Measurements from ENCODE around the gene HIGD2B. TPM values are rescaled to one million over a fixed set of nuclear protein-coding genes. Genes with fewer than 3 reads are reported as not detected.
"Not testable (repeated sequence)": the region's sequence is repeated elsewhere in the genome, so short reads cannot be mapped to it uniquely, and the experiment has no call there.

Gene HIGD2B

GRCh38 chr15:72636519-72637282, 49.3 kb downstream of the HIGD2B start:
- Histone ChIP-seq H3K9ac (ENCODE audit: low read depth, low read length) (peak overlapping the region; percentile 58), H3K4me3 (ENCODE audit: low read length) (peak overlapping the region; percentile 63), H3K4me2 (ENCODE audit: low read length) (peak overlapping the region; percentile 59)
- H3K27me3 ChIP-seq (ENCODE audit: control insufficient read depth, insufficient read depth, low read length); H3K9me3 ChIP-seq (replicated peaks; ENCODE audit: low read length); H3K4me1 ChIP-seq (ENCODE audit: control insufficient read depth, insufficient read depth, low read length); H3K36me3 ChIP-seq (ENCODE audit: insufficient read depth, low read length): not testable (repeated sequence)

- H3K9ac ChIP-seq (ENCODE audit: low read depth, low read length); H3K9me3 ChIP-seq (replicated peaks; ENCODE audit: low read length); H3K36me3 ChIP-seq (ENCODE audit: insufficient read depth, low read length); H3K4me1 ChIP-seq (ENCODE audit: control insufficient read depth, insufficient read depth, low read length); H3K4me3 ChIP-seq (ENCODE audit: low read length); H3K4me2 ChIP-seq (ENCODE audit: low read length); H3K27me3 ChIP-seq (ENCODE audit: control insufficient read depth, insufficient read depth, low read length): not testable (repeated sequence)
These were observed 56.9 kb downstream of the HIGD2B start for GRCh38 chr15:72629068-72629570.

- H3K9me3 ChIP-seq (replicated peaks; ENCODE audit: low read length); H3K4me2 ChIP-seq (ENCODE audit: low read length); H3K27me3 ChIP-seq (ENCODE audit: control insufficient read depth, insufficient read depth, low read length); H3K9ac ChIP-seq (ENCODE audit: low read depth, low read length); H3K36me3 ChIP-seq (ENCODE audit: insufficient read depth, low read length); H3K4me3 ChIP-seq (ENCODE audit: low read length); H3K4me1 ChIP-seq (ENCODE audit: control insufficient read depth, insufficient read depth, low read length): not testable (repeated sequence)
These were observed 57.5 kb downstream of the HIGD2B start for GRCh38 chr15:72628249-72629067.

- not testable (repeated sequence) for H3K36me3 ChIP-seq (ENCODE audit: insufficient read depth, low read length); H3K9me3 ChIP-seq (replicated peaks; ENCODE audit: low read length); H3K4me2 ChIP-seq (ENCODE audit: low read length); H3K27me3 ChIP-seq (ENCODE audit: control insufficient read depth, insufficient read depth, low read length); H3K9ac ChIP-seq (ENCODE audit: low read depth, low read length); H3K4me3 ChIP-seq (ENCODE audit: low read length); H3K4me1 ChIP-seq (ENCODE audit: control insufficient read depth, insufficient read depth, low read length)
These were observed 59.8 kb downstream of the HIGD2B start for GRCh38 chr15:72626153-72626552.

Small RNAs within 50 kb of the gene (small RNA-seq; reads per million reads assigned to genes)
- not detected for gene RN7SL853P

Data from skeletal muscle satellite cell (primary cell).